ENCODE data around the gene MYO3A. TPM values are rescaled to one million over a fixed set of nuclear protein-coding genes. Genes with fewer than 3 reads are reported as not detected.
A peak's percentile ranks its signal among the peaks of the same experiment; 100 is the strongest.

The MYO3A gene
- total and polyA plus RNA-seq, 12 donors = under 0.01 to 0.17 TPM; not detected in 10

DNA sequence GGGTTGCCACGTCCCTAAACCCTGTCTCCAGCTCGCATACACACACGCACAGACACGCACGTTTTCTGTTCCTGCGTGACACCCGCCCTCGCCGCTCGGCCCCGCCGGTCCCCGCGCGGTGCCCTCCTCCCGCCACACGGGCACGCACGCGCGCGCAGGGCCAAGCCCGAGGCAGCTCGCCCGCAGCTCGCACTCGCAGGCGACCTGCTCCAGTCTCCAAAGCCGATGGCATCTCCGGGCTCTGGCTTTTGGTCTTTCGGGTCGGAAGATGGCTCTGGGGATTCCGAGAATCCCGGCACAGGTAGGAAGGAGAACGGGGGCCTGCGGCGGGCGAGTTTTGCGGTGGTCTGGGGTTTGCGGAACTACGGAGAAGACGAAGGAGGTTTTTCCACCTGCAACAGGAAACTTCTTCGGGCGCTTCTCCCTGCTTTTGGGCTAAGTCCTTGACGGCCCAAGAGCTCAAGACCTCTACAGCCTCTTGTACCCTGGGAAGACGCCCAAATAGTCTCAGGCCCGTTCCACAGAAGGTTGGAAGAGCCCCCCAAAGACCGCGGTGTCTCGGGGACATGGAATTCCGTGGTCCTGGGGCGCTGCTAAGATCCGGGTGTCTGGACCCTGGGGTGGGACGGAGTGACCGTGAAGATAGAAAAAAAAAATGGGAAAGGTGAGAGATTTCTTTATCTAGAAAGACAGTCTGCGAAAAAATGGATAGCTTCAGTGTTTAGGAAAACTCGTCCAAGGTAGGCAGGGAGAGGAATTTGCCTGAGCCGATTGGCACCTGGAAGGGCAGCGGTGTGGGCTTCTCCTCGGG lies 282.8 kb downstream of the MYO3A start, which contains the start of gene GAD2:
TSS of gene GAD2 (plus strand) at position 190 of the 811 bp plus-strand sequence. CDS start at position 226, 36 bp downstream.
- Histone ChIP-seq H3K4me3 (peak within 1 kb of the TSS in 1 of 10 donors; percentile 5), H3K4me1 (peaks cover 0 to 34% (median 23%) of the 10 kb centered on the region in 9 donors), H3K27ac (no peak within 1 kb of the TSS), H3K27me3 (peaks cover 38 to 100% (median 98%) of the 10 kb centered on the region in 7 donors), H3K36me3 (no peaks in the 10 kb centered on the region), H3K9me3 (no peaks in the 10 kb centered on the region)
- 2% methylated on average over 60 of the region's 60 CpGs for WGBS, 2 donors
- ATAC-seq (no peak), DNase-seq (no peak)
- TF ChIP-seq, protein P1, sequence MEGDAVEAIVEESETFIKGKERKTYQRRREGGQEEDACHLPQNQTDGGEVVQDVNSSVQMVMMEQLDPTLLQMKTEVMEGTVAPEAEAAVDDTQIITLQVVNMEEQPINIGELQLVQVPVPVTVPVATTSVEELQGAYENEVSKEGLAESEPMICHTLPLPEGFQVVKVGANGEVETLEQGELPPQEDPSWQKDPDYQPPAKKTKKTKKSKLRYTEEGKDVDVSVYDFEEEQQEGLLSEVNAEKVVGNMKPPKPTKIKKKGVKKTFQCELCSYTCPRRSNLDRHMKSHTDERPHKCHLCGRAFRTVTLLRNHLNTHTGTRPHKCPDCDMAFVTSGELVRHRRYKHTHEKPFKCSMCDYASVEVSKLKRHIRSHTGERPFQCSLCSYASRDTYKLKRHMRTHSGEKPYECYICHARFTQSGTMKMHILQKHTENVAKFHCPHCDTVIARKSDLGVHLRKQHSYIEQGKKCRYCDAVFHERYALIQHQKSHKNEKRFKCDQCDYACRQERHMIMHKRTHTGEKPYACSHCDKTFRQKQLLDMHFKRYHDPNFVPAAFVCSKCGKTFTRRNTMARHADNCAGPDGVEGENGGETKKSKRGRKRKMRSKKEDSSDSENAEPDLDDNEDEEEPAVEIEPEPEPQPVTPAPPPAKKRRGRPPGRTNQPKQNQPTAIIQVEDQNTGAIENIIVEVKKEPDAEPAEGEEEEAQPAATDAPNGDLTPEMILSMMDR (IDR thresholded peaks at IDR 0.05) = no peak
- intact Hi-C loops (cut with DNase I) = no loop called here

- DNase-seq = no peak
- intact Hi-C loops (cut with DNase I) = no loop called here
- WGBS, 2 donors = 1 to 2% methylated on average over 64 of the region's 64 CpGs
- H3K36me3 ChIP-seq = no peaks in the 10 kb centered on the region
- peaks cover 38 to 100% (median 98%) of the 10 kb centered on the region in 7 donors for H3K27me3 ChIP-seq
- ATAC-seq = no peak
- peak overlapping the region in 2 of 10 donors; percentile 5 to 10 for H3K4me3 ChIP-seq
- H3K9me3 ChIP-seq = no peaks in the 10 kb centered on the region
- TF ChIP-seq, protein P1 (IDR thresholded peaks at IDR 0.05) = no peak
- peaks cover 0 to 34% (median 23%) of the 10 kb centered on the region in 9 donors for H3K4me1 ChIP-seq
- H3K27ac ChIP-seq = no peak overlapping the region
These were observed 283.5 kb downstream of the MYO3A start for GRCh38 chr10:26217396-26218086.

GRCh38 chr10:26219676-26220075 lies 285.6 kb downstream of the MYO3A start:
- peaks cover 21 to 100% (median 97%) of the 10 kb centered on the region in 7 donors for H3K27me3 ChIP-seq
- intact Hi-C loops (cut with DNase I) = no loop called here
- ATAC-seq (no peak), DNase-seq (no peak)
- WGBS, 2 donors = 43 to 58% methylated on average over 1 of the region's 1 CpG
- no peak overlapping the region for H3K27ac ChIP-seq
- TF ChIP-seq, protein P1 (IDR thresholded peaks at IDR 0.05) = no peak
- no peaks in the 10 kb centered on the region for H3K9me3 ChIP-seq
- H3K36me3 ChIP-seq = no peaks in the 10 kb centered on the region
- H3K4me1 ChIP-seq = peaks cover 0 to 34% (median 23%) of the 10 kb centered on the region in 9 donors
- H3K4me3 ChIP-seq = no peak overlapping the region

- no peaks in the 10 kb centered on the region for H3K9me3 ChIP-seq
- intact Hi-C loops (cut with DNase I) = no loop called here
- TF ChIP-seq, protein P1 (IDR thresholded peaks at IDR 0.05) = no peak
- no peak overlapping the region for H3K27ac ChIP-seq
- H3K4me3 ChIP-seq = no peak overlapping the region
- peaks cover 20 to 97% (median 94%) of the 10 kb centered on the region in 7 donors for H3K27me3 ChIP-seq
- H3K4me1 ChIP-seq = peaks cover 0 to 23% (median 17%) of the 10 kb centered on the region in 9 donors
- ATAC-seq (no peak), DNase-seq (no peak)
- no peaks in the 10 kb centered on the region for H3K36me3 ChIP-seq
These were observed 286.9 kb downstream of the MYO3A start for GRCh38 chr10:26220901-26221300.

Data from heart right ventricle (tissue), 16 donors.